SK-N-SH (cell line): Measurements from ENCODE around the gene WNT9B. TPM values are rescaled to one million over a fixed set of nuclear protein-coding genes. Genes with fewer than 3 reads are reported as not detected.

Experiments used
- CTCF ChIA-PET: fragments of 300-600, 350-600 bp; formaldehyde crosslinking; extraction: SDS; loops from one replicate; lab custom pipeline; 2021; lab: Yijun Ruan, JAX
- POLR2A ChIA-PET: fragments of 350-600 bp; sonication (Branson Sonifier 250); formaldehyde crosslinking; extraction: SDS; loops from one replicate; lab custom pipeline; 2020; ENCODE audit warnings: antibody characterized with exemption, inconsistent platforms; lab: Yijun Ruan, JAX
- DNase-seq: peaks from one replicate; pipeline ENCODE4 v3.0.0; 2012
- H2AFZ ChIP-seq: fragments of 200-600 bp; sonication (generic); 2 replicates; pipeline ENCODE4 v1.8.1; 2016; ENCODE audit warnings: antibody characterized with exemption, mild to moderate bottlenecking, low read depth
- H3F3A ChIP-seq: fragments of 200-600 bp; sonication (generic); replicated peaks from 2 replicates; pipeline ENCODE3; 2016; ENCODE audit warnings: antibody characterized with exemption, mild to moderate bottlenecking; ENCODE audit not compliant: insufficient read depth
- H3K27ac ChIP-seq, 2 experiments: fragments of 200-500 bp in 1 of 2; fragments of 200-600 bp in 1 of 2; sonication (Bioruptor generic) in 1 of 2; sonication (generic), shearing (Covaris generic) in 1 of 2; 2 replicates each; pipeline versions ENCODE4 v1.5.1 to v1.6.1; 2014 to 2016; ENCODE audit warnings: low read depth in 2 of 2, inconsistent platforms in 1 of 2, low read length in 1 of 2, mild to moderate bottlenecking in 1 of 2, mixed read lengths in 1 of 2
- H3K27me3 ChIP-seq: fragments of 200-600 bp; sonication (generic), shearing (Covaris generic); 2 replicates; pipeline ENCODE4 v1.6.1; 2016; ENCODE audit warnings: mixed run types; ENCODE audit not compliant: insufficient read depth
- H3K36me3 ChIP-seq, 2 experiments: fragments of 200-500 bp in 1 of 2; fragments of 200-600 bp in 1 of 2; sonication (Bioruptor generic) in 1 of 2; sonication (generic) in 1 of 2; replicated peaks in 1 of 2; 2 replicates each; pipeline versions ENCODE3 to v1.5.1; 2014 to 2016; ENCODE audit warnings: low read length in 1 of 2, mild to moderate bottlenecking in 1 of 2; ENCODE audit not compliant: insufficient read depth in 2 of 2, control insufficient read depth in 1 of 2
- H3K4me1 ChIP-seq, 2 experiments: fragments of 200-500 bp in 1 of 2; fragments of 200-600 bp in 1 of 2; sonication (Bioruptor generic) in 1 of 2; sonication (generic), shearing (Covaris generic) in 1 of 2; 2 replicates each; pipeline versions ENCODE4 v1.5.1 to v1.6.1; 2014 to 2016; ENCODE audit warnings: low read depth in 1 of 2, low read length in 1 of 2, mixed run types in 1 of 2; ENCODE audit not compliant: insufficient read depth in 2 of 2, control insufficient read depth in 1 of 2
- H3K4me2 ChIP-seq: fragments of 200-600 bp; sonication (generic), shearing (Covaris generic); 2 replicates; pipeline ENCODE4 v1.6.1; 2017; ENCODE audit warnings: mixed run types
- H3K4me3 ChIP-seq, 2 experiments: fragments of 200-500 bp in 1 of 2; fragments of 200-600 bp in 1 of 2; sonication (Bioruptor generic) in 1 of 2; sonication (generic), shearing (Covaris generic) in 1 of 2; 2 replicates each; pipeline versions ENCODE4 v1.5.1 to v1.8.1; 2014 to 2016; ENCODE audit warnings: low read depth in 2 of 2, inconsistent platforms in 1 of 2, low read length in 1 of 2, mild to moderate bottlenecking in 1 of 2, mixed read lengths in 1 of 2, moderate library complexity in 1 of 2
- H3K79me2 ChIP-seq: fragments of 200-600 bp; sonication (generic); 2 replicates; pipeline ENCODE4 v1.8.1; 2017; ENCODE audit warnings: mild to moderate bottlenecking; ENCODE audit not compliant: insufficient read depth
- H3K9ac ChIP-seq: fragments of 200-600 bp; sonication (generic); 2 replicates; pipeline ENCODE4 v1.6.1; 2017; ENCODE audit warnings: mixed run types
- H3K9me2 ChIP-seq: fragments of 200-600 bp; sonication (generic); 2 replicates; pipeline ENCODE4 v1.6.1; 2017; ENCODE audit warnings: mixed run types
- H3K9me3 ChIP-seq: fragments of 200-600 bp; sonication (generic); 2 replicates; pipeline ENCODE4 v1.6.1; 2017; ENCODE audit warnings: mixed run types, mild to moderate bottlenecking, moderate library complexity
- H4K20me1 ChIP-seq: fragments of 200-600 bp; sonication (generic); 2 replicates; pipeline ENCODE4 v1.6.1; 2017; ENCODE audit warnings: mild to moderate bottlenecking, mixed run types; ENCODE audit not compliant: insufficient read depth
- CHD2 ChIP-seq: fragments of 150-350 bp; IDR thresholded peaks from 2 replicates; pipeline ENCODE4 v1.6.1; 2018; ENCODE audit warnings: low read length; ENCODE audit not compliant: partially characterized antibody
- EZH2phosphoT487 ChIP-seq: fragments of 200-600 bp; sonication (generic); IDR thresholded peaks from 2 replicates; pipeline ENCODE4 v1.6.1; 2017; ENCODE audit warnings: low read depth, mixed run types, mild to moderate bottlenecking, antibody characterized with exemption, moderate library complexity, borderline replicate concordance
- FOXJ3 ChIP-seq: sonication (generic); formaldehyde crosslinking; IDR thresholded peaks from 2 replicates; pipeline ENCODE4 v1.5.1; 2020; ENCODE audit warnings: mild to moderate bottlenecking, missing genetic modification reagents
- JUND ChIP-seq: IDR thresholded peaks from 2 replicates; pipeline ENCODE4 v1.4.0; 2012
- MXI1 ChIP-seq: IDR thresholded peaks from 2 replicates; pipeline ENCODE4 v1.6.1; 2012; ENCODE audit warnings: mild to moderate bottlenecking, low read depth, low read length, improper control_type of control experiment
- NFIC ChIP-seq: IDR thresholded peaks from 2 replicates; pipeline ENCODE4 v1.4.0; 2012; ENCODE audit warnings: borderline replicate concordance
- RAD21 ChIP-seq: IDR thresholded peaks from 2 replicates; pipeline ENCODE4 v1.6.1; 2012; ENCODE audit warnings: mild to moderate bottlenecking, low read length
- RFX5 ChIP-seq: IDR thresholded peaks from 2 replicates; pipeline ENCODE4 v1.6.1; 2012; ENCODE audit warnings: mild to moderate bottlenecking, improper control_type of control experiment, low read length
- SMC3 ChIP-seq: IDR thresholded peaks from 2 replicates; pipeline ENCODE4 v1.6.1; 2012; ENCODE audit warnings: low read depth, low read length, improper control_type of control experiment
- TAF1 ChIP-seq: IDR thresholded peaks from 2 replicates; pipeline ENCODE4 v1.6.1; 2012; ENCODE audit warnings: low read depth, mild to moderate bottlenecking, low read length, moderate library complexity, borderline replicate concordance
- WGBS: methylation state at CpG from one replicate; pipeline ENCODE4 v1.1.6; 2017; ENCODE audit warnings: low lambda C conversion rate; 5-methylcytosine and 5-hydroxymethylcytosine counted together
- polyA plus RNA-seq, 3 experiments: library from polyadenylated mRNA; depleted of rRNA; stranded (reverse); fragments of >200 nt; gene quantifications; 2 replicates each; pipeline ENCODE4 v1.2.3, GENCODE V29; 2012
- TF ChIP-seq, protein P1 (sequence below): fragments of 200-600 bp; sonication (generic); IDR thresholded peaks from 2 replicates; pipeline ENCODE4 v1.6.1; 2017; ENCODE audit warnings: antibody characterized with exemption, mild to moderate bottlenecking, moderate library complexity
- TF ChIP-seq, protein P2 (sequence below): IDR thresholded peaks from 2 replicates; pipeline ENCODE4 v1.6.1; 2012; ENCODE audit warnings: mild to moderate bottlenecking, low read depth, low read length, moderate library complexity
- TF ChIP-seq, protein P3 (sequence below): IDR thresholded peaks from 2 replicates; pipeline ENCODE4 v1.4.0; 2012; ENCODE audit warnings: low read depth, borderline replicate concordance
- TF ChIP-seq, protein P4 (sequence below): IDR thresholded peaks from 2 replicates; pipeline ENCODE4 v1.4.0; 2012; ENCODE audit warnings: low read depth, borderline replicate concordance

The WNT9B gene
- polyA plus RNA-seq, 1 of the 3 experiments (the other 2 are of a cell fraction): not detected

DNA sequence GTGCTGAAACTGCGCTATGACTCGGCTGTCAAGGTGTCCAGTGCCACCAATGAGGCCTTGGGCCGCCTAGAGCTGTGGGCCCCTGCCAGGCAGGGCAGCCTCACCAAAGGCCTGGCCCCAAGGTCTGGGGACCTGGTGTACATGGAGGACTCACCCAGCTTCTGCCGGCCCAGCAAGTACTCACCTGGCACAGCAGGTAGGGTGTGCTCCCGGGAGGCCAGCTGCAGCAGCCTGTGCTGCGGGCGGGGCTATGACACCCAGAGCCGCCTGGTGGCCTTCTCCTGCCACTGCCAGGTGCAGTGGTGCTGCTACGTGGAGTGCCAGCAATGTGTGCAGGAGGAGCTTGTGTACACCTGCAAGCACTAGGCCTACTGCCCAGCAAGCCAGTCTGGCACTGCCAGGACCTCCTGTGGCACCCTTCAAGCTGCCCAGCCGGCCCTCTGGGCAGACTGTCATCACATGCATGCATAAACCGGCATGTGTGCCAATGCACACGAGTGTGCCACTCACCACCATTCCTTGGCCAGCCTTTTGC lies 25.0 kb downstream of the WNT9B start:
- Histone ChIP-seq H3K4me3 (no peak overlapping the region), H3K9ac (no peak overlapping the region), H3K9me3 (no peaks in the 10 kb centered on the region), H3K4me1 (no peaks in the 10 kb centered on the region; a peak in 1 of 4 replicates), H3K27ac (no peak overlapping the region), H2AFZ (no peak overlapping the region), H3K9me2 (no peaks in the 10 kb centered on the region), H3K27me3 (peaks cover 17% of the 10 kb centered on the region; the same call in 1 of the 2 replicates), H3K4me2 (no peak overlapping the region), H3K36me3 (no peaks in the 10 kb centered on the region), H4K20me1 (no peaks in the 10 kb centered on the region), H3F3A (no peaks in the 10 kb centered on the region), H3K79me2 (no peaks in the 10 kb centered on the region)
- WGBS: 47% methylated on average over 7 of the region's 12 CpGs
- POLR2A ChIA-PET: no interaction called here
- CTCF ChIA-PET: interaction anchor here (0.6 to 9.0 kb wide), 10 partner anchors 8 to 873 kb away, joined by 3 to 44 read pairs (median 4); no protein-coding TSS in a partner anchor
- DNase-seq: peak; percentile 48
- no peak for TF ChIP-seq TAF1
- TF ChIP-seq JUND: no peak
- TF ChIP-seq SMC3: peak; percentile 16; the same call in 1 of the 2 replicates
- TF ChIP-seq, protein P1, sequence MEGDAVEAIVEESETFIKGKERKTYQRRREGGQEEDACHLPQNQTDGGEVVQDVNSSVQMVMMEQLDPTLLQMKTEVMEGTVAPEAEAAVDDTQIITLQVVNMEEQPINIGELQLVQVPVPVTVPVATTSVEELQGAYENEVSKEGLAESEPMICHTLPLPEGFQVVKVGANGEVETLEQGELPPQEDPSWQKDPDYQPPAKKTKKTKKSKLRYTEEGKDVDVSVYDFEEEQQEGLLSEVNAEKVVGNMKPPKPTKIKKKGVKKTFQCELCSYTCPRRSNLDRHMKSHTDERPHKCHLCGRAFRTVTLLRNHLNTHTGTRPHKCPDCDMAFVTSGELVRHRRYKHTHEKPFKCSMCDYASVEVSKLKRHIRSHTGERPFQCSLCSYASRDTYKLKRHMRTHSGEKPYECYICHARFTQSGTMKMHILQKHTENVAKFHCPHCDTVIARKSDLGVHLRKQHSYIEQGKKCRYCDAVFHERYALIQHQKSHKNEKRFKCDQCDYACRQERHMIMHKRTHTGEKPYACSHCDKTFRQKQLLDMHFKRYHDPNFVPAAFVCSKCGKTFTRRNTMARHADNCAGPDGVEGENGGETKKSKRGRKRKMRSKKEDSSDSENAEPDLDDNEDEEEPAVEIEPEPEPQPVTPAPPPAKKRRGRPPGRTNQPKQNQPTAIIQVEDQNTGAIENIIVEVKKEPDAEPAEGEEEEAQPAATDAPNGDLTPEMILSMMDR: peak; percentile 37
- TF ChIP-seq RAD21: peak; percentile 20; the same call in 1 of the 2 replicates
- TF ChIP-seq, protein P2, sequence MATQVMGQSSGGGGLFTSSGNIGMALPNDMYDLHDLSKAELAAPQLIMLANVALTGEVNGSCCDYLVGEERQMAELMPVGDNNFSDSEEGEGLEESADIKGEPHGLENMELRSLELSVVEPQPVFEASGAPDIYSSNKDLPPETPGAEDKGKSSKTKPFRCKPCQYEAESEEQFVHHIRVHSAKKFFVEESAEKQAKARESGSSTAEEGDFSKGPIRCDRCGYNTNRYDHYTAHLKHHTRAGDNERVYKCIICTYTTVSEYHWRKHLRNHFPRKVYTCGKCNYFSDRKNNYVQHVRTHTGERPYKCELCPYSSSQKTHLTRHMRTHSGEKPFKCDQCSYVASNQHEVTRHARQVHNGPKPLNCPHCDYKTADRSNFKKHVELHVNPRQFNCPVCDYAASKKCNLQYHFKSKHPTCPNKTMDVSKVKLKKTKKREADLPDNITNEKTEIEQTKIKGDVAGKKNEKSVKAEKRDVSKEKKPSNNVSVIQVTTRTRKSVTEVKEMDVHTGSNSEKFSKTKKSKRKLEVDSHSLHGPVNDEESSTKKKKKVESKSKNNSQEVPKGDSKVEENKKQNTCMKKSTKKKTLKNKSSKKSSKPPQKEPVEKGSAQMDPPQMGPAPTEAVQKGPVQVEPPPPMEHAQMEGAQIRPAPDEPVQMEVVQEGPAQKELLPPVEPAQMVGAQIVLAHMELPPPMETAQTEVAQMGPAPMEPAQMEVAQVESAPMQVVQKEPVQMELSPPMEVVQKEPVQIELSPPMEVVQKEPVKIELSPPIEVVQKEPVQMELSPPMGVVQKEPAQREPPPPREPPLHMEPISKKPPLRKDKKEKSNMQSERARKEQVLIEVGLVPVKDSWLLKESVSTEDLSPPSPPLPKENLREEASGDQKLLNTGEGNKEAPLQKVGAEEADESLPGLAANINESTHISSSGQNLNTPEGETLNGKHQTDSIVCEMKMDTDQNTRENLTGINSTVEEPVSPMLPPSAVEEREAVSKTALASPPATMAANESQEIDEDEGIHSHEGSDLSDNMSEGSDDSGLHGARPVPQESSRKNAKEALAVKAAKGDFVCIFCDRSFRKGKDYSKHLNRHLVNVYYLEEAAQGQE: no peak

DNA sequence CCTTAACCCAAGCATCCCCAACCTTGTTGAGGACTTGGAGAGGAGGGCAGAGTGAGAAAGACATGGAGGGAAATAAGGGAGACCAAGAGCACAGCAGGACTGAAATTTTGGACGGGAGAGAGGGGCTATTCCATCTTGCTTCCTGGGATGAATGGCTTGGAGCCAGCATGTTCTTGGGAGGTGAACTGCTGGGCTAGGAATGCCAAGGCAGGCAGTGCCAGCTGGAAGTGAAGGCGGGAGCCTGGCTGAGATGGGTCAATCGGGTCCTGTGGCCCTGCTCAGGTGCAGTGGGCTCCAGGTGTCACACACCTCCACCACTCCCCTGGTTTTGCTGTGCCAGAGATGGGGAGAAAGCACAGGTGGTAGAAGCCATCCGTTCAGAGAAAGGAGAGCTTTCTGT lies 25.5 kb downstream of the WNT9B start:
- H3K36me3 ChIP-seq: no peaks in the 10 kb centered on the region
- no peak overlapping the region for H3K9ac ChIP-seq
- no peak overlapping the region for H3K4me2 ChIP-seq
- H3K9me2 ChIP-seq: no peaks in the 10 kb centered on the region
- H4K20me1 ChIP-seq: no peaks in the 10 kb centered on the region
- no peak overlapping the region for H3K27ac ChIP-seq
- POLR2A ChIA-PET: no interaction called here
- DNase-seq: no peak
- no peaks in the 10 kb centered on the region; a peak in 1 of 4 replicates for H3K4me1 ChIP-seq
- CTCF ChIA-PET: interaction anchor here (0.5 to 9.0 kb wide), 10 partner anchors 13 to 873 kb away, joined by 3 to 44 read pairs (median 4); no protein-coding TSS in a partner anchor
- no peaks in the 10 kb centered on the region for H3K79me2 ChIP-seq
- WGBS: 40% methylated on average over 1 of the region's 4 CpGs
- H3F3A ChIP-seq: no peaks in the 10 kb centered on the region
- H3K4me3 ChIP-seq: no peak overlapping the region
- no peak overlapping the region for H2AFZ ChIP-seq
- peaks cover 14% of the 10 kb centered on the region; the same call in 1 of the 2 replicates for H3K27me3 ChIP-seq
- no peaks in the 10 kb centered on the region for H3K9me3 ChIP-seq
- no peak for TF ChIP-seq MXI1
- TF ChIP-seq CHD2: no peak
- TF ChIP-seq, protein P2: no peak
- TF ChIP-seq, protein P3, sequence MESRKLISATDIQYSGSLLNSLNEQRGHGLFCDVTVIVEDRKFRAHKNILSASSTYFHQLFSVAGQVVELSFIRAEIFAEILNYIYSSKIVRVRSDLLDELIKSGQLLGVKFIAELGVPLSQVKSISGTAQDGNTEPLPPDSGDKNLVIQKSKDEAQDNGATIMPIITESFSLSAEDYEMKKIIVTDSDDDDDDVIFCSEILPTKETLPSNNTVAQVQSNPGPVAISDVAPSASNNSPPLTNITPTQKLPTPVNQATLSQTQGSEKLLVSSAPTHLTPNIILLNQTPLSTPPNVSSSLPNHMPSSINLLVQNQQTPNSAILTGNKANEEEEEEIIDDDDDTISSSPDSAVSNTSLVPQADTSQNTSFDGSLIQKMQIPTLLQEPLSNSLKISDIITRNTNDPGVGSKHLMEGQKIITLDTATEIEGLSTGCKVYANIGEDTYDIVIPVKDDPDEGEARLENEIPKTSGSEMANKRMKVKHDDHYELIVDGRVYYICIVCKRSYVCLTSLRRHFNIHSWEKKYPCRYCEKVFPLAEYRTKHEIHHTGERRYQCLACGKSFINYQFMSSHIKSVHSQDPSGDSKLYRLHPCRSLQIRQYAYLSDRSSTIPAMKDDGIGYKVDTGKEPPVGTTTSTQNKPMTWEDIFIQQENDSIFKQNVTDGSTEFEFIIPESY: no peak
- no peak for TF ChIP-seq NFIC
- TF ChIP-seq, protein P4, sequence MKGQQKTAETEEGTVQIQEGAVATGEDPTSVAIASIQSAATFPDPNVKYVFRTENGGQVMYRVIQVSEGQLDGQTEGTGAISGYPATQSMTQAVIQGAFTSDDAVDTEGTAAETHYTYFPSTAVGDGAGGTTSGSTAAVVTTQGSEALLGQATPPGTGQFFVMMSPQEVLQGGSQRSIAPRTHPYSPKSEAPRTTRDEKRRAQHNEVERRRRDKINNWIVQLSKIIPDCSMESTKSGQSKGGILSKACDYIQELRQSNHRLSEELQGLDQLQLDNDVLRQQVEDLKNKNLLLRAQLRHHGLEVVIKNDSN: no peak
- no peak for TF ChIP-seq EZH2phosphoT487
- TF ChIP-seq FOXJ3 (CRISPR knock-in tag): no peak
- no peak for TF ChIP-seq RFX5
